GM18508 (cell line): Measurements from ENCODE around the gene EMP1.

Experiments
- ATAC-seq: cut with Tn5 transposase; IDR thresholded peaks from one replicate; pipeline ENCODE4 v1.9.1; 2021; ENCODE audit warnings: moderate number of reproducible peaks; ENCODE audit not compliant: insufficient read depth, unreplicated experiment

EMP1 gene

GRCh38 chr12:13195250-13195649, 1.3 kb upstream of the EMP1 start:
- ATAC-seq = no peak

GRCh38 chr12:13195785-13196129, 769 bp upstream of the EMP1 start:
- no peak for ATAC-seq

- ATAC-seq = no peak
Observed at GRCh38 chr12:13197032-13197431, 506 bp downstream of the EMP1 start.

- ATAC-seq = no peak
Observed at GRCh38 chr12:13197526-13198143, 1.1 kb downstream of the EMP1 start.

- no peak for ATAC-seq
Observed at GRCh38 chr12:13198241-13198640, 1.7 kb downstream of the EMP1 start.

- ATAC-seq = no peak
Observed at GRCh38 chr12:13198876-13199275, 2.4 kb downstream of the EMP1 start.

- no peak for ATAC-seq
Observed at GRCh38 chr12:13199592-13199991, 3.1 kb downstream of the EMP1 start.

GRCh38 chr12:13200841-13201240, 4.3 kb downstream of the EMP1 start:
- no peak for ATAC-seq

GRCh38 chr12:13203034-13203922, 6.8 kb downstream of the EMP1 start:
- no peak for ATAC-seq

GRCh38 chr12:13204428-13204827, 7.9 kb downstream of the EMP1 start:
- ATAC-seq = no peak

GRCh38 chr12:13205809-13206559, 9.5 kb downstream of the EMP1 start:
- no peak for ATAC-seq

GRCh38 chr12:13206560-13206897, 10.0 kb downstream of the EMP1 start:
- no peak for ATAC-seq

- no peak for ATAC-seq
Observed at GRCh38 chr12:13208533-13209435, 12.3 kb downstream of the EMP1 start.

GRCh38 chr12:13209436-13210235, 13.1 kb downstream of the EMP1 start:
- no peak for ATAC-seq

- no peak for ATAC-seq
Observed at GRCh38 chr12:13210236-13211190, 14.0 kb downstream of the EMP1 start.

GRCh38 chr12:13211191-13211858, 14.8 kb downstream of the EMP1 start:
- ATAC-seq = no peak

- no peak for ATAC-seq
Observed at GRCh38 chr12:13211859-13212664, 15.5 kb downstream of the EMP1 start.
